HL-60/S4 treated with phorbol 12-myristate 13-acetate at 8.2 ng/mL for 4 days and 3 days (cell line): Measurements from ENCODE around the gene PLA2G4F.

Source experiments
- in situ Hi-C: fragments of 300-500 bp; cut with MboI; formaldehyde crosslinking; loops from 2 replicates; pipeline ENCODE4 v1.15.0; 2022; ENCODE audit warnings: low sequenced_read_pairs

The PLA2G4F gene

GRCh38 chr15:42163947-42164550 is 7.6 kb upstream of the PLA2G4F start:
- in situ Hi-C loops = no loop called here

DNA sequence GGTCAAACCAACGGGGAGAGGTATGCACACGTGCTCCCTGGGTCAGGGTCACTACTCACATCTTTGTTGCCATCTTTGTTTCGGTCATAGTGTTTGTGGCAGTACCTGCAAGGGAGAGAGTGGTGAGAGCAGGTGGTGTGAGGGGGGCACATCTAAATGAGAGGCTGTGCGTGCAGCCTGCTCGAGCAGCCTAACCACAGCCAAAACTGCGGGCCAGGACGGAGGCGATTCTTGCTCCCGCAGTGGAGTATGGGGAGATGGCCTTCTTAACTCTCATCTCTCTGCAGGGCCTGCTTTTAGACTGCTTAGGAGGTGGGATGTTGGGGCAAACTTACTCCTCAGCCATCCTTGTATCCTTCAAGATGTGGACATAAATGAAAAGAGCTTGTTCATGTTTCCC is 6.9 kb upstream of the PLA2G4F start:
- in situ Hi-C loops = no loop called here

GRCh38 chr15:42160136-42160535 is 3.7 kb upstream of the PLA2G4F start:
- in situ Hi-C loops = no loop called here

- in situ Hi-C loops = no loop called here
Measured at GRCh38 chr15:42159381-42160015, 3.1 kb upstream of the PLA2G4F start.

DNA sequence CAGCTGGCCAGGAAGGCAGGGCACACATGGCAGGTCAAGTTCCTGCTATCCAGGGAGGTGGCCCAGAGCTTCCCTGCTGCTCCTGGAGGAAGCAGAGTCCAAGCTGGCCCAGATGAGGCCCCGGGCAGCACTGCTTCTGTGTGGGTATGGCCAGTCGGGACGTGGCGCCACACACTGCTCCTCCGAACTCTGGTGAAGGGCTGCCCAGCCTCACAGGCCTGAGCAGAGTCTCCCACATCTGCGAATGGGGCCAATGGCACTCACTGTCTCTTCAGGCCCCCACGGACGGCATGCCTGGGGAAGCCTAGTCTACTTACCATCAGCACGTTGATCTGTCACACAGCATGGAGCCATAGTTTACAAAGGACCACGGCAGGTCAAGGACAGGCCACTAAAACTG is 2.5 kb upstream of the PLA2G4F start:
- in situ Hi-C loops = no loop called here

DNA sequence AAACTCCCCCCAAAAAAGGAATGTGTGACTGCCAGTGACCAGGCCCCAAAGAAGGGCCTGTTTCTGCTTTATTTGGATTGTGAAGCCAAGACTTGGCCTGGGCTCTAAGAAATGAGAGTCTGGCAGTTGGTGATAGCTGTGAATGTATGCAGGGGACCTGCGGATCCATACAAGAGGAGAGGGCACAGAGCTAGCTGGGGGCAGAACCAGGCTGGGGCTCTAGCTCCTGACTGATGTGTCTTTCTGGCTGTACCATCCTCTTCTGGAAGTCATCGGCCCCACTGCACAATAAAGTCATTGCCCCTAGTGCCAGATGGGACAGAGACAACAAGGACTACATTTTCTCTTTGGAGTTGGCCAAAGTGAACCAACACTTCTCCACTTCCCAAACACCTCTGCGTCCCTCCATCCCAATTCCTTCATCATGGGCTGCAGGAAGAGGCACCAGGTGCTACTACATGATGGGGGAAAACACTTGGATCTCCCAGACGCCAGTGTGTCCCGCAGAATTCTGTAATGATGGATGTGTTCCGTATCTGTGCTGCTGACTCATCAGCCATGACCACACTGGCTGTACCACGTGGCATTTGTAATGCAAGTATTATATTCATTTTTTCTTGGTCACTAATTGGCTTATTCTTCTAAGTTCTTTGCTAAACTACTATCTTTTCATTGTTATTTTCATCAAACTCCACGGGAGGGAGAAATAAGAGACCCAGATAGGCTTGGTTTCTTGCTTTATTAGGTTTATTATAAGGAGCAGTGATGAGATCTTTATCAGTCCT is 1.7 kb upstream of the PLA2G4F start:
- in situ Hi-C loops = no loop called here

DNA sequence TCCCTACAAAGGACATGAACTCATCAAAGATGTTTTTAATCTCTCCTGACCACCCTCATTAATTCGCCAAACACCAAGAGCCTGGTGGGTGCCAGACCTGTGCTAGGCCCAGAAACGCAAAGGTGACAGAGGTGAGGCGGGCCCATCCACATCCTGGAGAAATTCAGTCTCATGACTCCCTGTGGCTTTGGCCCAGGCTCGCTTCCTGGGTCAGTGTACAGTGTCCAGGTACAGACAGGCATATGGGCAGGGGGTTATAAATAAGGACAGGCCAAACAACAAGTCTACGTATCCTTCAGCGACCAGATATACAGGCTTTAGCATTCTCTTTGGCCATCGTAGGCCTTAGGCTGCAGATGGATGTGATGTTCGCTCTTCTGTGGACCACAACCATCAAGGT is 945 bp upstream of the PLA2G4F start:
- in situ Hi-C loops = no loop called here

DNA sequence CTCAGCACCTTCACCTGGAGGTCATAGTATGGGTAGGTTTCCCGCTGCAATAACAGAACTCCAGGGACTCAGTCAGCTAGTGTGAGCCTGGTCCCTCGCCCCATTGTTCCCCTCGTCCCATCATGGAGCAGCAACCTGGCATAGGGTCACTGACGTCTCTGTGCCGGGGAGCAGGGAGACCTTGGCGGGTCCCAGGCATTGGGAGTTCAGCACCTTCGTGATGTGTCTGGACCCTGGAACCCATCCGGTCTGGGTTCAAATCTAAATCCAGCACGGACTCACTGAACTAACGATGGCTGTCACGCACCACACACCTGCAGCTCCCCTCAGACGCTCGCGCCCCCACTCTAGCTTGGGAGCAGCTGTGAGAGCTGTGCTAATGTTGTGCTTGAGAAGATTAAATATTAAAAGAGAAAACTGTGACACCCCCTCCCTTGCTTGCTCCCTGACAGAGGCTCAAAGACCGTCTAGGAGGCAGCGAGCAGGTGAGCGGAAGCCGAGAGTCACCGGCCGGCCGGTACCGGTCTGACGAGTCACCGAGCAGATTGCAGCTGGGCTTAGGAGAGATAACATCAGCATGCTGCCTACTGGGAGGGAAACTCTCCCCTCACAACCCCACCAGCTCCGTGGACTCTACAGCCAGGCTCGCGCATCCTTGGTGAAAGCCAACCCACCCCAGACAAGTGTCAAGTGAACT is 742 bp downstream of the PLA2G4F start:
- in situ Hi-C loops = no loop called here

- in situ Hi-C loops = no loop called here
Measured at GRCh38 chr15:42154956-42155355, 1.5 kb downstream of the PLA2G4F start.

DNA sequence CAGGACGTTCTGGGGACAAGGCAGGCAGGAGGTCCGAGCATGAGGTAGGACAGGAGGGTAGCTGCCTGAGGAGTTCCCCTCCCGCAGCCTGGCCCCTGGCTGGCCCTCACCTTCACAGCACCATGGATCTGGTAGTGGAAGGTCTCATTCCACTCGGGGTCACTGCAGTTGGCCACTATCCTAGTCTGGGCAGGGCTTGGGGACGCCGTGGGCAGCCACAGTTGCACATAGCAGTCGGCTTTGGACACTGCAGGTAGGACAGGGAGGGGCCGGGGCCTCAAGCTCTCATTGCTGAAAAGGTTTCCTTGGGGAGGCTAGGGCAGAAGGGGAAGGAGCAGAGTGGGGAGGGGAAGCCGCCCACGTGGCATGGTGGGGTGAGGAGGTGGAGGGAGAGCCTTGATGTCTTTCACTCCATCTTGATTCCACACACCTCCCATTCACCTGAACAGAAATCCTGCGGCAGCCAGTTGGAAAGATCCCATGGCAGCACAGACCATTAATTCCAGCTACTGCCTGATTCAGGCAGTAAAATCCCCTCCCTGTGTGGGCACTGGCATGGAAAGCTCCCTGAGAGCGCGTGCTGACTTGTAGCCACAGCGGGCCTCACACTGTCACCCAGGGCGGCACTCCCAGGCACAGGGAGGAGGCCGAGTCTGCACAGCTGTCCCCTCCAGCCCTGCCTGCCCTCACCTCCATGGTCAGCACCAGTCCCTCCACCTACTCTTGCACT is 2.1 kb downstream of the PLA2G4F start:
- in situ Hi-C loops = no loop called here

DNA sequence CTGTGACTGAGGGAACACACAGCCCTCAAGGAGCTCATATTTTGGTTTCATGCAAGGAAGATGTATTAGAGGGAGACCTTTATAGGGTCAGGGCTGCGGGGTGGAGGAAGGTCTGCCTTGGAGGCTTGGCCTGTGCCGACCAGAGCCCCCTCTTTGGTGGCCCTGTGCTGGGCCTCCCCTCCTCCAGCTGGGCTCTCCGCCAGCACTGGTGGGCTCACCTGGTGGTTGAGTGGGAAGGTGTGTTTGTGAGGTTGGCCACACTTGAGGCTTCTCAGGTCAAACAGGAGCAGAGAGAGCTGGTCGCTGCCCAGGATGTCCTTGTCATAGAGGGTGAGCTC is 2.6 kb downstream of the PLA2G4F start:
- in situ Hi-C loops = no loop called here

GRCh38 chr15:42152921-42153698 is 3.3 kb downstream of the PLA2G4F start:
- in situ Hi-C loops = no loop called here

- in situ Hi-C loops = no loop called here
Measured at GRCh38 chr15:42152196-42152920, 4.1 kb downstream of the PLA2G4F start.

DNA sequence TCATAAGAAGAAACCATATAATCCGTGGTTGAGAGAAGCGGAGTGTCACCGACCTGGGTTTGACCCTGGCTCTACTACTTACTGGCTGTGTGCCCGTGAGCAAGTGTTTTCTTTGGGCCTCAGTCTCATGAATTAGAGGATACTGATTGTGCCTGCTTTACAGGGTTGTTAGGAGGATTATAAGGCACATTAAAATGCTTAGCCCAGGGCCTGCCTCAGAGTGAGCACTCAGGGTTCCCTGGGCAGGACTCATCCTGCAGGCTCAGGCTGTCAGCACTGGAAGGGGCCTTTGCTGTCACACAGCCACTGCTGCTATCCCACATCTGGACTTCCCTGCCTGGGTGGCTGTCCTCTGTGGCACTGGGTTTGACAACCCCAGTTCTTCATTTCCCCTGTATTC is 4.7 kb downstream of the PLA2G4F start:
- in situ Hi-C loops = no loop called here

- in situ Hi-C loops = no loop called here
Measured at GRCh38 chr15:42151141-42151561, 5.3 kb downstream of the PLA2G4F start.

GRCh38 chr15:42150219-42150970 is 6.0 kb downstream of the PLA2G4F start:
- in situ Hi-C loops = no loop called here

DNA sequence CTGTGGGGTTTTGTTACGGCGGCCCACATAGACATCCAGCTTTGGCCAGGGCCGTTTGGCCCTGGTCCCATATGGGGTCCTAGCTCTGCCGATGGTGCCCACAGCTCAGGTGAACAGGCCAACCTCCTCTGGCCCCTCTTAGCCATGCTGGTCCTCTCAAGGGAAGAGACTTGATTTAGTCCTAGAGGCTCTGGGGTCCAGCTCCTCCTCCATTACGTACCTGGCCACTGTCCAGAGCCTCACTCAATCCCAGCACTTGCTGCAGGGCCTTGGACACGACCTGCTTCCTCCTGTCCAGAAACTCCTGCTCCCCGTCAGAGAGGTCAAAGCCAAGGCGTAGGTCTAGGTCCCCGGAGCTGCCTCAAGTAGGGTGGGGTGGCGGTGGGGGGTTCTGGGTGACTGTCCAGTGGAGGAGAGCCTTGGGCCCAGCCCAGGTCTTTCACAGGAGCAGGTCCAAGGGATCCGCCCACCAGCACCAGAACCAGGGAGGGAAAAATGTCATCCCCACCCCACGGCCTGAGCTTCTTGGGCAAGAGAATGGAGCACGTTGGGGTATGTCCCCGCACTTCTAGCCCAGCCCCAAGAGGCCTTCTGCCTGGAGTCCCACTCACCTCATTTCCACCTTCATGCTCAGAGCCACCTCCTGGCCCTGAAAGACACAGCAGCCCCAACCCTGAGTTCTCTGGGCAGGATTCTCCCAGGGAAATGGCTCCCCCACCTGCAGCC is 6.8 kb downstream of the PLA2G4F start:
- in situ Hi-C loops = loop anchor here (25.0 kb wide), 1 partner anchor 162 kb away; no protein-coding TSS in a partner anchor
